ENCODE measurements around the gene WWOX. TPM values are rescaled to one million over a fixed set of nuclear protein-coding genes. Genes with fewer than 3 reads are reported as not detected.

Gene WWOX
- polyA plus RNA-seq, 1 donor from 2014 or later: 25.6 TPM

- Histone ChIP-seq H3F3A (ENCODE audit: insufficient read depth, low read length, poor library complexity, severe bottlenecking) (no peaks in the 10 kb centered on the region), H3K27ac (ENCODE audit: low read length) (no peak overlapping the region), H3K36me3 (ENCODE audit: insufficient read depth, low read length) (no peaks in the 10 kb centered on the region), H3K9me2 (ENCODE audit: insufficient read depth, low read length) (no peaks in the 10 kb centered on the region), H3K9ac (ENCODE audit: low read length) (no peak overlapping the region), H3K4me2 (ENCODE audit: low read length) (no peak overlapping the region), H3K4me3 (ENCODE audit: low read length) (no peak overlapping the region), H3K79me2 (replicated peaks; ENCODE audit: insufficient read depth, low read length) (no peaks in the 10 kb centered on the region), H3K9me3 (ENCODE audit: low read length) (no peaks in the 10 kb centered on the region), H3K27me3 (ENCODE audit: insufficient read depth, low read depth, low read length) (no peaks in the 10 kb centered on the region), H2AFZ (ENCODE audit: low read depth, low read length) (no peak overlapping the region), H4K20me1 (ENCODE audit: insufficient read depth) (no peaks in the 10 kb centered on the region)
- TF ChIP-seq TAF1 (IDR thresholded peaks at IDR 0.05; ENCODE audit: low read depth): no peak
- TF ChIP-seq POLR2AphosphoS5 (IDR thresholded peaks at IDR 0.05): no peak
- no peak for TF ChIP-seq SMC3 (conservative IDR thresholded peaks at IDR 0.05; ENCODE audit: poor library complexity)
- no peak for TF ChIP-seq RAD21 (conservative IDR thresholded peaks at IDR 0.05)
- no peak for TF ChIP-seq MXI1 (conservative IDR thresholded peaks at IDR 0.05; ENCODE audit: poor library complexity, severe bottlenecking)
- TF ChIP-seq, protein P1, sequence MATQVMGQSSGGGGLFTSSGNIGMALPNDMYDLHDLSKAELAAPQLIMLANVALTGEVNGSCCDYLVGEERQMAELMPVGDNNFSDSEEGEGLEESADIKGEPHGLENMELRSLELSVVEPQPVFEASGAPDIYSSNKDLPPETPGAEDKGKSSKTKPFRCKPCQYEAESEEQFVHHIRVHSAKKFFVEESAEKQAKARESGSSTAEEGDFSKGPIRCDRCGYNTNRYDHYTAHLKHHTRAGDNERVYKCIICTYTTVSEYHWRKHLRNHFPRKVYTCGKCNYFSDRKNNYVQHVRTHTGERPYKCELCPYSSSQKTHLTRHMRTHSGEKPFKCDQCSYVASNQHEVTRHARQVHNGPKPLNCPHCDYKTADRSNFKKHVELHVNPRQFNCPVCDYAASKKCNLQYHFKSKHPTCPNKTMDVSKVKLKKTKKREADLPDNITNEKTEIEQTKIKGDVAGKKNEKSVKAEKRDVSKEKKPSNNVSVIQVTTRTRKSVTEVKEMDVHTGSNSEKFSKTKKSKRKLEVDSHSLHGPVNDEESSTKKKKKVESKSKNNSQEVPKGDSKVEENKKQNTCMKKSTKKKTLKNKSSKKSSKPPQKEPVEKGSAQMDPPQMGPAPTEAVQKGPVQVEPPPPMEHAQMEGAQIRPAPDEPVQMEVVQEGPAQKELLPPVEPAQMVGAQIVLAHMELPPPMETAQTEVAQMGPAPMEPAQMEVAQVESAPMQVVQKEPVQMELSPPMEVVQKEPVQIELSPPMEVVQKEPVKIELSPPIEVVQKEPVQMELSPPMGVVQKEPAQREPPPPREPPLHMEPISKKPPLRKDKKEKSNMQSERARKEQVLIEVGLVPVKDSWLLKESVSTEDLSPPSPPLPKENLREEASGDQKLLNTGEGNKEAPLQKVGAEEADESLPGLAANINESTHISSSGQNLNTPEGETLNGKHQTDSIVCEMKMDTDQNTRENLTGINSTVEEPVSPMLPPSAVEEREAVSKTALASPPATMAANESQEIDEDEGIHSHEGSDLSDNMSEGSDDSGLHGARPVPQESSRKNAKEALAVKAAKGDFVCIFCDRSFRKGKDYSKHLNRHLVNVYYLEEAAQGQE (IDR thresholded peaks at IDR 0.05; ENCODE audit: borderline replicate concordance): no peak
- no peak for TF ChIP-seq EZH2 (IDR thresholded peaks at IDR 0.05; ENCODE audit: borderline replicate concordance, insufficient read depth, low read length, poor library complexity, severe bottlenecking)
- TF ChIP-seq EP300 (conservative IDR thresholded peaks at IDR 0.05; ENCODE audit: poor library complexity, severe bottlenecking): no peak
These were observed 1094.8 kb downstream of the WWOX start for GRCh38 chr16:79194291-79194690.

GRCh38 chr16:79195938-79196337 lies 1096.5 kb downstream of the WWOX start:
- Histone ChIP-seq H3K4me2 (ENCODE audit: low read length) (no peak overlapping the region), H3K9me2 (ENCODE audit: insufficient read depth, low read length) (no peaks in the 10 kb centered on the region), H3K27me3 (ENCODE audit: insufficient read depth, low read depth, low read length) (no peaks in the 10 kb centered on the region), H3K27ac (ENCODE audit: low read length) (no peak overlapping the region), H3K9ac (ENCODE audit: low read length) (no peak overlapping the region), H3K36me3 (ENCODE audit: insufficient read depth, low read length) (no peaks in the 10 kb centered on the region), H3K9me3 (ENCODE audit: low read length) (no peaks in the 10 kb centered on the region), H3F3A (ENCODE audit: insufficient read depth, low read length, poor library complexity, severe bottlenecking) (no peaks in the 10 kb centered on the region), H3K4me3 (ENCODE audit: low read length) (no peak overlapping the region), H2AFZ (ENCODE audit: low read depth, low read length) (no peak overlapping the region), H4K20me1 (ENCODE audit: insufficient read depth) (no peaks in the 10 kb centered on the region), H3K79me2 (replicated peaks; ENCODE audit: insufficient read depth, low read length) (no peaks in the 10 kb centered on the region)
- TF ChIP-seq EP300 (conservative IDR thresholded peaks at IDR 0.05; ENCODE audit: poor library complexity, severe bottlenecking) (no peak), SMC3 (conservative IDR thresholded peaks at IDR 0.05; ENCODE audit: poor library complexity) (no peak)

DNA sequence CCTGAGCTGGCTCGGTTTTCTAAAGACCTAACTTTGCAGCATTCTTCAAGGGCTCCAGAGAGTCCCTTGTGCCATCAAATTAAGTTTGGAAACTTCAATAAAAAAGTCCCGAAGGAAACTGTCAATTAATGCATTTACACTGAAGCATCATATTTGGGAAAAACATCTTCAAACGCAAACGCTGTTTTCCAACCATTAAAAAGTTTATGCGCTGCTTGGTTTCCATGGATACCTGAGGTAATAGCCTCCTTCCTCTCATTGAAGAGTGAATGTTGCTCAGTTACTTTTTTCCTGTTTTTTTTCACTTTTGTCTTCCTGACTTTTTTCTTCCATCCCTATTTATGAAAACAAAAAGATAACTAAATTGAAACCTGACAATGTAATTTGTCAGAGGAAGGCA lies 1102.0 kb downstream of the WWOX start:
- Histone ChIP-seq H3F3A (ENCODE audit: insufficient read depth, low read length, poor library complexity, severe bottlenecking) (no peaks in the 10 kb centered on the region), H3K27me3 (ENCODE audit: insufficient read depth, low read depth, low read length) (no peaks in the 10 kb centered on the region), H3K4me2 (ENCODE audit: low read length) (no peak overlapping the region), H3K9ac (ENCODE audit: low read length) (no peak overlapping the region), H3K36me3 (ENCODE audit: insufficient read depth, low read length) (no peaks in the 10 kb centered on the region), H3K9me2 (ENCODE audit: insufficient read depth, low read length) (no peaks in the 10 kb centered on the region), H3K79me2 (replicated peaks; ENCODE audit: insufficient read depth, low read length) (no peaks in the 10 kb centered on the region), H2AFZ (ENCODE audit: low read depth, low read length) (no peak overlapping the region), H3K27ac (ENCODE audit: low read length) (no peak overlapping the region), H4K20me1 (ENCODE audit: insufficient read depth) (no peaks in the 10 kb centered on the region), H3K4me3 (ENCODE audit: low read length) (no peak overlapping the region), H3K9me3 (ENCODE audit: low read length) (no peaks in the 10 kb centered on the region)
- TF ChIP-seq EZH2 (IDR thresholded peaks at IDR 0.05; ENCODE audit: borderline replicate concordance, insufficient read depth, low read length, poor library complexity, severe bottlenecking) (no peak), TAF1 (IDR thresholded peaks at IDR 0.05; ENCODE audit: low read depth) (no peak), RAD21 (conservative IDR thresholded peaks at IDR 0.05) (no peak), POLR2AphosphoS5 (IDR thresholded peaks at IDR 0.05) (no peak), MXI1 (conservative IDR thresholded peaks at IDR 0.05; ENCODE audit: poor library complexity, severe bottlenecking) (no peak), EP300 (conservative IDR thresholded peaks at IDR 0.05; ENCODE audit: poor library complexity, severe bottlenecking) (no peak), SMC3 (conservative IDR thresholded peaks at IDR 0.05; ENCODE audit: poor library complexity) (no peak)
- TF ChIP-seq, protein P2, sequence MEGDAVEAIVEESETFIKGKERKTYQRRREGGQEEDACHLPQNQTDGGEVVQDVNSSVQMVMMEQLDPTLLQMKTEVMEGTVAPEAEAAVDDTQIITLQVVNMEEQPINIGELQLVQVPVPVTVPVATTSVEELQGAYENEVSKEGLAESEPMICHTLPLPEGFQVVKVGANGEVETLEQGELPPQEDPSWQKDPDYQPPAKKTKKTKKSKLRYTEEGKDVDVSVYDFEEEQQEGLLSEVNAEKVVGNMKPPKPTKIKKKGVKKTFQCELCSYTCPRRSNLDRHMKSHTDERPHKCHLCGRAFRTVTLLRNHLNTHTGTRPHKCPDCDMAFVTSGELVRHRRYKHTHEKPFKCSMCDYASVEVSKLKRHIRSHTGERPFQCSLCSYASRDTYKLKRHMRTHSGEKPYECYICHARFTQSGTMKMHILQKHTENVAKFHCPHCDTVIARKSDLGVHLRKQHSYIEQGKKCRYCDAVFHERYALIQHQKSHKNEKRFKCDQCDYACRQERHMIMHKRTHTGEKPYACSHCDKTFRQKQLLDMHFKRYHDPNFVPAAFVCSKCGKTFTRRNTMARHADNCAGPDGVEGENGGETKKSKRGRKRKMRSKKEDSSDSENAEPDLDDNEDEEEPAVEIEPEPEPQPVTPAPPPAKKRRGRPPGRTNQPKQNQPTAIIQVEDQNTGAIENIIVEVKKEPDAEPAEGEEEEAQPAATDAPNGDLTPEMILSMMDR (IDR thresholded peaks at IDR 0.05; ENCODE audit: poor library complexity, severe bottlenecking): no peak
- TF ChIP-seq, protein P1 (IDR thresholded peaks at IDR 0.05; ENCODE audit: borderline replicate concordance): no peak

All from neural cell (in vitro differentiated cells).